Bronchial epithelial cell (primary cell): ENCODE data around the gene CDK14. TPM values are rescaled to one million over a fixed set of nuclear protein-coding genes. Genes with fewer than 3 reads are reported as not detected.

Source experiments
- DNase-seq: peaks from one replicate; pipeline ENCODE4 v3.0.0-alpha.2; 2010; ENCODE audit warnings: low read depth
- FAIRE-seq: peaks from 2 replicates; lab custom pipeline; 2011; peaks lifted over from hg19 to GRCh38; lab: Jason Lieb, UNC
- H3K27me3 ChIP-seq: 2 replicates; pipeline ENCODE4 v1.5.1; 2011; ENCODE audit warnings: low read length; ENCODE audit not compliant: control insufficient read depth, insufficient read depth
- H3K36me3 ChIP-seq: 2 replicates; pipeline ENCODE4 v1.5.1; 2011; ENCODE audit warnings: low read length; ENCODE audit not compliant: control insufficient read depth, insufficient read depth
- H3K4me3 ChIP-seq: 2 replicates; pipeline ENCODE4 v1.5.1; 2011; ENCODE audit warnings: mild to moderate bottlenecking, low read depth, low read length, control low read depth
- CTCF ChIP-seq: IDR thresholded peaks from 2 replicates; pipeline ENCODE4 v1.5.1; 2011; ENCODE audit warnings: mild to moderate bottlenecking, moderate library complexity, low read length, control low read depth, inconsistent platforms; ENCODE audit not compliant: insufficient read depth, severe bottlenecking
- total RNA-seq: library from RNA; depleted of rRNA; stranded (reverse); fragments of >200 nt; gene quantifications from 2 replicates; pipeline ENCODE4 v1.2.1, GENCODE V29; 2014

Gene CDK14
- total RNA-seq, 1 donor from 2014 or later = 8.7 TPM

- H3K4me3 ChIP-seq = no peak overlapping the region
- H3K36me3 ChIP-seq = no peaks in the 10 kb centered on the region
- DNase-seq (no peak), FAIRE-seq (no peak)
- no peaks in the 10 kb centered on the region for H3K27me3 ChIP-seq
- no peak for TF ChIP-seq CTCF
These were observed 22.8 kb downstream of the CDK14 start for GRCh38 chr7:90618876-90619275.

GRCh38 chr7:90621125-90621746, 25.1 kb downstream of the CDK14 start:
- Histone ChIP-seq H3K27me3 (no peaks in the 10 kb centered on the region), H3K36me3 (no peaks in the 10 kb centered on the region), H3K4me3 (no peak overlapping the region)
- FAIRE-seq (no peak), DNase-seq (no peak)
- TF ChIP-seq CTCF = no peak

- TF ChIP-seq CTCF = no peak
- FAIRE-seq = no peak
- H3K27me3 ChIP-seq = no peaks in the 10 kb centered on the region
- no peak overlapping the region for H3K4me3 ChIP-seq
- DNase-seq = no peak
- no peaks in the 10 kb centered on the region for H3K36me3 ChIP-seq
These were observed 25.6 kb downstream of the CDK14 start for GRCh38 chr7:90621747-90622140.

GRCh38 chr7:90622670-90623069, 26.5 kb downstream of the CDK14 start:
- Histone ChIP-seq H3K27me3 (no peaks in the 10 kb centered on the region), H3K4me3 (no peak overlapping the region), H3K36me3 (no peaks in the 10 kb centered on the region)
- no peak for DNase-seq
- no peak for FAIRE-seq
- no peak for TF ChIP-seq CTCF

GRCh38 chr7:90624225-90624911, 28.2 kb downstream of the CDK14 start:
- Histone ChIP-seq H3K27me3 (no peaks in the 10 kb centered on the region), H3K36me3 (no peaks in the 10 kb centered on the region), H3K4me3 (no peak overlapping the region)
- no peak for FAIRE-seq
- peak; percentile 71 for DNase-seq
- no peak for TF ChIP-seq CTCF
